Left lobe of liver (tissue), 2 donors: Measurements from ENCODE around the gene SLAMF6. TPM values are rescaled to one million over a fixed set of nuclear protein-coding genes. Genes with fewer than 3 reads are reported as not detected.

Source experiments
- ATAC-seq: fragments of 200-7000 bp; cut with Tn5 transposase; one replicate; pipeline ENCODE4 v1.9.1; 2020; ENCODE audit warnings: mild to moderate bottlenecking, moderate library complexity
- DNase-seq: peaks from one replicate; pipeline ENCODE4 v3.0.0-alpha.2; 2020; ENCODE audit warnings: low spot score
- total RNA-seq: library from RNA; stranded (reverse); gene quantifications from one replicate; pipeline ENCODE4 v1.2.1, GENCODE V29; 2021
- donor health status: DM: no; HTN: no; CAD: no; lungs with moderate emphysema.
- donor health status: DM: no; HTN: yes; CAD: no.

SLAMF6 gene
- total RNA-seq, 1 donor from 2014 or later = 0.23 TPM

DNA sequence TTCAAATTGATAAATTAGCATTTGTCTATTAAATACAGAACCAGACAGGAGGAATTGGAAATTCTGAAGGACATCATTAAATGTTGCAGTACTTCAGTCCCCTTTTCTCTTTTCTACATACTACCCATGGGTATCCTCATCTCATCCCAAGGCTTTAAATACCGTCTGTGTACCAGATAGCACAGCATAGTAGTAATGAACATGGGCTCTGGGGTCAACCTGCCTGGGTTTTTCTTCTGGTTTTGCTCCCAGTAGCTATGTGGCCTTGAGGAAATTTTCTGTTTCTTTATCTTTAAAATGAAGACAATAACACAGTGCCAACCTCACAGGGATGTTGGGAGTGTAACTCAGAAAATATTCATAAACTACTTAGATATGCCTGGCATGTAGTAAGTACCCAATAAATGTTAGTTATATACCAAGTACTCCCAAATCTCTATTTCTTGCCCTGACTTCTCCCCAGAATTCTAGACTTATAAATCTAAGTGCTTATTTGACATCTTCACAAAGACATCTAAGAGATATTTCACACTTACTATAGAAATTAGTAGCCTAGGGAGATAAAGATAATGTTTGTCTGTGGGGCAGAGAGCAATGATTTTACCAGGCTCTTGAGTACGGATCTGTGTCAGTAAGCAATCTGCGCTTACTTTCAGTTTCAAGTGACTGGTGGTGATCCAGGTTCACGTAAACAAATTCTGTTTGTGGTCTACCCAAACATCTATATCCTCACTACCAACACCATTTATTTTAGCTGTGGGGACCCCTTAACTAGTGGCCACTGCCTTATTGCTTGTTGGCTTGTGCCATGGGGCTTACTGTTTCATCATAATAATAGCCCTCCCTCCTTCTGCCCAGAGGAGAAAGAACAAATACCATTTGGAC lies 85.4 kb downstream of the SLAMF6 start:
- no peak for DNase-seq
- ATAC-seq = peak; percentile 96

DNA sequence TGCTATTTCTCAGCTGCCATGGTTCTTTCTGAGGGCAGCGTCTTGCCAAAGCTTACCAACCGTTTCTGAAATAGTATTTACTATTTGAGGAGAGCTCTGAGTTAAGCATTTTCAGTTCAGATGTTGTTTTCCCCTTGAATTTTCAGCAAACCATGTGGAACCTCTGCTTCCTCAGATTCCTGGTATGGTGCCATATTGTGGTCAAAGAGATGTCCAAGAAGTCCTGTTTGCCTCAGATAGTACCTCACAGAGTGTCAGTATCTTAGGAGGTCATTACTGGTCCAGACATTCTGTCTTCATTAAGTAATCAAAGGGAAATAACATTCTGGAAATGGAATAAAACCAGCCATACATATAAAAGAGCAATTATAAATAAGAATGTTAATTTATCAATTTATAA lies 86.1 kb downstream of the SLAMF6 start:
- ATAC-seq (no peak), DNase-seq (no peak)

Other genes starting within 250 kb of the SLAMF6 start
- gene PEX19, start 238.1 kb downstream of the SLAMF6 start, total RNA-seq = 82.5 TPM
- 94.8 TPM for gene COPA, start 180.0 kb downstream of the SLAMF6 start, total RNA-seq
- gene NCSTN, start 179.9 kb downstream of the SLAMF6 start, total RNA-seq = 32.1 TPM
- 0.10 TPM for gene NHLH1, start 156.2 kb downstream of the SLAMF6 start, total RNA-seq
- gene VANGL2, start 122.7 kb downstream of the SLAMF6 start, total RNA-seq = 0.20 TPM
- gene CD84, start 56.2 kb upstream of the SLAMF6 start, total RNA-seq = 3.2 TPM
- gene SLAMF1, start 123.8 kb upstream of the SLAMF6 start, total RNA-seq = 0.25 TPM
- gene CD48, start 188.6 kb upstream of the SLAMF6 start, total RNA-seq = 1.2 TPM
- gene SLAMF7, start 216.0 kb upstream of the SLAMF6 start, total RNA-seq = 0.68 TPM